ENCODE data around the gene VASH2. TPM values are rescaled to one million over a fixed set of nuclear protein-coding genes. Genes with fewer than 3 reads are reported as not detected.
"Not testable (repeated sequence)": the region's sequence is repeated elsewhere in the genome, so short reads cannot be mapped to it uniquely, and the experiment has no call there.

VASH2 gene
- total and polyA plus RNA-seq, 2 donors (not counting 1 experiment from before 2014, with no cell fraction given) = 0.17 to 0.22 TPM

- DNase-seq (ENCODE audit: low read depth in 2 of 2) = no peak
- H3K79me2 ChIP-seq (ENCODE audit: control insufficient read depth, insufficient read depth, low read length) = no peaks in the 10 kb centered on the region
- peaks cover 7% of the 10 kb centered on the region for H3K27me3 ChIP-seq (ENCODE audit: control insufficient read depth, insufficient read depth, low read length)
- TF ChIP-seq EZH2 (IDR thresholded peaks at IDR 0.05; ENCODE audit: low read length, missing control alignments) = no peak
- no peaks in the 10 kb centered on the region for H3K9me3 ChIP-seq (ENCODE audit: control insufficient read depth, insufficient read depth, low read depth, low read length)
- H3K36me3 ChIP-seq (ENCODE audit: control insufficient read depth, insufficient read depth, low read length) = no peaks in the 10 kb centered on the region
- no peak overlapping the region for H3K9ac ChIP-seq (ENCODE audit: insufficient read depth, low read length)
- no peaks in the 10 kb centered on the region for H4K20me1 ChIP-seq (ENCODE audit: control insufficient read depth, extremely low read depth, insufficient read depth, low read length)
- no peak overlapping the region for H2AFZ ChIP-seq (ENCODE audit: low read length)
- no peaks in the 10 kb centered on the region for H3K4me1 ChIP-seq (ENCODE audit: control insufficient read depth, extremely low read depth, insufficient read depth, low read length)
- no peak overlapping the region for H3K4me3 ChIP-seq (replicated peaks in 1 of 4; ENCODE audit: control extremely low read depth in 1 of 4, insufficient read depth in 1 of 4, low read depth in 3 of 4, low read length in 4 of 4)
- no peak overlapping the region for H3K27ac ChIP-seq (ENCODE audit: insufficient read depth, low read length)
- H3K4me2 ChIP-seq (ENCODE audit: extremely low read depth, insufficient read depth, low read length) = no peak overlapping the region
Observed at GRCh38 chr1:212964102-212964501, 13.8 kb downstream of the VASH2 start.

DNA sequence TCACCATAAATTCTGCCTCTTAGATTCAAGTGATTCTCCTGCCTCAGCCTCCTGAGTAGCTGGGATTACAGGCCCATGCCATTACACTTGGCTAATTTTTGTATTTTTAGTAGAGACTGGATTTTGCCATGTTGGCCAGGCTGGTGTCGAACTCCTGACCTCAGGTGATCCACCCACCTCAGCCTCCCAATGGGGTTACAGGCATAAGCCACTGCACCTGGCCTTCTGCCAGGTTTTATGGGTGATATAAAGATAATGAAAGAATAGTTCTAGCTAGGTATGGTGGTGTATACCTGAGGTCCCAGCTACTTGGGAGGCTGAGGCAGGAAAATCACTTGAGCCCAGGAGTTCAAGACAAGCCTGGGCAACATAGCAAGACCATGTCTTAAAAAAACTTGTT, 14.7 kb downstream of the VASH2 start:
- H3K27ac ChIP-seq (ENCODE audit: insufficient read depth, low read length); H3K27me3 ChIP-seq (ENCODE audit: control insufficient read depth, insufficient read depth, low read length); H3K4me3 ChIP-seq (replicated peaks in 1 of 4; ENCODE audit: control extremely low read depth in 1 of 4, insufficient read depth in 1 of 4, low read depth in 3 of 4, low read length in 4 of 4); H3K36me3 ChIP-seq (ENCODE audit: control insufficient read depth, insufficient read depth, low read length); H4K20me1 ChIP-seq (ENCODE audit: control insufficient read depth, extremely low read depth, insufficient read depth, low read length); H2AFZ ChIP-seq (ENCODE audit: low read length); H3K9me3 ChIP-seq (ENCODE audit: control insufficient read depth, insufficient read depth, low read depth, low read length); H3K79me2 ChIP-seq (ENCODE audit: control insufficient read depth, insufficient read depth, low read length); H3K4me1 ChIP-seq (ENCODE audit: control insufficient read depth, extremely low read depth, insufficient read depth, low read length); H3K9ac ChIP-seq (ENCODE audit: insufficient read depth, low read length); DNase-seq (ENCODE audit: low read depth in 2 of 2); H3K4me2 ChIP-seq (ENCODE audit: extremely low read depth, insufficient read depth, low read length): not testable (repeated sequence)

DNA sequence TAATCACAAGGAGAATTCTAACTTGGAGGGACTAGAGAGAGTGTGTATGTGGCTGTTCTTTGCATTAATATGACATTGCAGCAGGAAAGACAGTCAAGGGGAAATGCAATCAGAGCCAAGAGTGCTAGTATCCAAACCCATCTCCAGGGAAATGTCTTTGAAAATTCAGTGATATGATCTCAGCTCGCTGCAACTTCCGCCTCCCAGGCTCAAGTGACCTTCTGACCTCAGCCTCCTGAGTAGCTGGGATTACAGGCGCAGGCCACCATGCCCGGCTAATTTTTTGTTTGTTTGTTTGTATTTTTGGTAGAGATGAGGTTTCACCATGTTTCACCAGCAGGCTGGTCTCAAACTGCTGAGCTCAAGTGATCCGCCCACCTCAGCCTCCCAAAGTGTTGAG, 16.3 kb downstream of the VASH2 start:
- Histone ChIP-seq H3K9me3 (ENCODE audit: control insufficient read depth, insufficient read depth, low read depth, low read length) (no peaks in the 10 kb centered on the region), H3K79me2 (ENCODE audit: control insufficient read depth, insufficient read depth, low read length) (no peaks in the 10 kb centered on the region), H3K36me3 (ENCODE audit: control insufficient read depth, insufficient read depth, low read length) (no peaks in the 10 kb centered on the region), H3K9ac (ENCODE audit: insufficient read depth, low read length) (no peak overlapping the region), H3K4me2 (ENCODE audit: extremely low read depth, insufficient read depth, low read length) (no peak overlapping the region), H3K4me3 (replicated peaks in 1 of 4; ENCODE audit: control extremely low read depth in 1 of 4, insufficient read depth in 1 of 4, low read depth in 3 of 4, low read length in 4 of 4) (no peak overlapping the region), H3K27me3 (ENCODE audit: control insufficient read depth, insufficient read depth, low read length) (peaks cover 7% of the 10 kb centered on the region), H4K20me1 (ENCODE audit: control insufficient read depth, extremely low read depth, insufficient read depth, low read length) (no peaks in the 10 kb centered on the region), H3K4me1 (ENCODE audit: control insufficient read depth, extremely low read depth, insufficient read depth, low read length) (no peaks in the 10 kb centered on the region), H3K27ac (ENCODE audit: insufficient read depth, low read length) (no peak overlapping the region), H2AFZ (ENCODE audit: low read length) (no peak overlapping the region)
- TF ChIP-seq EZH2 (IDR thresholded peaks at IDR 0.05; ENCODE audit: low read length, missing control alignments) = no peak
- TF ChIP-seq, protein P1, sequence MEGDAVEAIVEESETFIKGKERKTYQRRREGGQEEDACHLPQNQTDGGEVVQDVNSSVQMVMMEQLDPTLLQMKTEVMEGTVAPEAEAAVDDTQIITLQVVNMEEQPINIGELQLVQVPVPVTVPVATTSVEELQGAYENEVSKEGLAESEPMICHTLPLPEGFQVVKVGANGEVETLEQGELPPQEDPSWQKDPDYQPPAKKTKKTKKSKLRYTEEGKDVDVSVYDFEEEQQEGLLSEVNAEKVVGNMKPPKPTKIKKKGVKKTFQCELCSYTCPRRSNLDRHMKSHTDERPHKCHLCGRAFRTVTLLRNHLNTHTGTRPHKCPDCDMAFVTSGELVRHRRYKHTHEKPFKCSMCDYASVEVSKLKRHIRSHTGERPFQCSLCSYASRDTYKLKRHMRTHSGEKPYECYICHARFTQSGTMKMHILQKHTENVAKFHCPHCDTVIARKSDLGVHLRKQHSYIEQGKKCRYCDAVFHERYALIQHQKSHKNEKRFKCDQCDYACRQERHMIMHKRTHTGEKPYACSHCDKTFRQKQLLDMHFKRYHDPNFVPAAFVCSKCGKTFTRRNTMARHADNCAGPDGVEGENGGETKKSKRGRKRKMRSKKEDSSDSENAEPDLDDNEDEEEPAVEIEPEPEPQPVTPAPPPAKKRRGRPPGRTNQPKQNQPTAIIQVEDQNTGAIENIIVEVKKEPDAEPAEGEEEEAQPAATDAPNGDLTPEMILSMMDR (conservative IDR thresholded peaks at IDR 0.05 in 1 of 2, IDR thresholded peaks at IDR 0.05 in 1 of 2; ENCODE audit: low read depth in 1 of 2, low read length in 2 of 2) = no peak
- no peak for DNase-seq (ENCODE audit: low read depth in 2 of 2)

GRCh38 chr1:212967801-212968200, 17.5 kb downstream of the VASH2 start:
- no peak overlapping the region for H3K4me3 ChIP-seq (replicated peaks in 1 of 4; ENCODE audit: control extremely low read depth in 1 of 4, insufficient read depth in 1 of 4, low read depth in 3 of 4, low read length in 4 of 4)
- TF ChIP-seq, protein P1 (conservative IDR thresholded peaks at IDR 0.05 in 1 of 2, IDR thresholded peaks at IDR 0.05 in 1 of 2; ENCODE audit: low read depth in 1 of 2, low read length in 2 of 2) = peak; percentile 22 to 59
- no peak for TF ChIP-seq EZH2 (IDR thresholded peaks at IDR 0.05; ENCODE audit: low read length, missing control alignments)
- H3K27ac ChIP-seq (ENCODE audit: insufficient read depth, low read length) = no peak overlapping the region
- no peak overlapping the region for H3K9ac ChIP-seq (ENCODE audit: insufficient read depth, low read length)
- H3K27me3 ChIP-seq (ENCODE audit: control insufficient read depth, insufficient read depth, low read length) = peaks cover 5% of the 10 kb centered on the region
- H3K9me3 ChIP-seq (ENCODE audit: control insufficient read depth, insufficient read depth, low read depth, low read length) = no peaks in the 10 kb centered on the region
- H2AFZ ChIP-seq (ENCODE audit: low read length) = no peak overlapping the region
- no peaks in the 10 kb centered on the region for H3K79me2 ChIP-seq (ENCODE audit: control insufficient read depth, insufficient read depth, low read length)
- no peaks in the 10 kb centered on the region for H3K4me1 ChIP-seq (ENCODE audit: control insufficient read depth, extremely low read depth, insufficient read depth, low read length)
- H3K36me3 ChIP-seq (ENCODE audit: control insufficient read depth, insufficient read depth, low read length) = no peaks in the 10 kb centered on the region
- H4K20me1 ChIP-seq (ENCODE audit: control insufficient read depth, extremely low read depth, insufficient read depth, low read length) = no peaks in the 10 kb centered on the region
- DNase-seq (ENCODE audit: low read depth in 2 of 2) = peak; percentile 18 to 60
- H3K4me2 ChIP-seq (ENCODE audit: extremely low read depth, insufficient read depth, low read length) = no peak overlapping the region

Data from fibroblast of lung (primary cell).